GM18868 (cell line): ENCODE results near the gene CREB5.

Source experiments
- ATAC-seq: cut with Tn5 transposase; IDR thresholded peaks from one replicate; pipeline ENCODE4 v1.9.1; 2021; ENCODE audit warnings: mild to moderate bottlenecking, moderate library complexity; ENCODE audit not compliant: unreplicated experiment

CREB5 gene

GRCh38 chr7:28507525-28508282, 95.4 kb downstream of the CREB5 start:
- ATAC-seq, result no peak

- peak; percentile 84 for ATAC-seq
These were observed 97.1 kb downstream of the CREB5 start for GRCh38 chr7:28509251-28510025.

- no peak for ATAC-seq
These were observed 97.7 kb downstream of the CREB5 start for GRCh38 chr7:28510026-28510369.

- no peak for ATAC-seq
These were observed 100.5 kb downstream of the CREB5 start for GRCh38 chr7:28512668-28513440.

- ATAC-seq, result no peak
These were observed 104.3 kb downstream of the CREB5 start for GRCh38 chr7:28516390-28517172.

GRCh38 chr7:28517206-28517605, 104.9 kb downstream of the CREB5 start:
- no peak for ATAC-seq

- no peak for ATAC-seq
These were observed 105.3 kb downstream of the CREB5 start for GRCh38 chr7:28517606-28518005.

GRCh38 chr7:28520074-28521015, 108.0 kb downstream of the CREB5 start:
- ATAC-seq, result no peak

- no peak for ATAC-seq
These were observed 112.7 kb downstream of the CREB5 start for GRCh38 chr7:28524978-28525377.

- no peak for ATAC-seq
These were observed 116.6 kb downstream of the CREB5 start for GRCh38 chr7:28528899-28529298.

GRCh38 chr7:28529755-28530154, 117.4 kb downstream of the CREB5 start:
- ATAC-seq, result no peak

- ATAC-seq, result no peak
These were observed 118.0 kb downstream of the CREB5 start for GRCh38 chr7:28530175-28530802.

- no peak for ATAC-seq
These were observed 118.5 kb downstream of the CREB5 start for GRCh38 chr7:28530803-28531175.

- ATAC-seq, result no peak
These were observed 119.0 kb downstream of the CREB5 start for GRCh38 chr7:28531291-28531690.

GRCh38 chr7:28532181-28532580, 119.9 kb downstream of the CREB5 start:
- no peak for ATAC-seq

- ATAC-seq, result no peak
These were observed 120.9 kb downstream of the CREB5 start for GRCh38 chr7:28533267-28533666.

GRCh38 chr7:28533731-28534531, 121.6 kb downstream of the CREB5 start:
- no peak for ATAC-seq

GRCh38 chr7:28536259-28536658, 123.9 kb downstream of the CREB5 start:
- ATAC-seq, result no peak
